OCI-LY1 (cell line): ENCODE results near the gene CCDC7.

Source experiments
- CTCF ChIP-seq: fragments of 200-600 bp; sonication (generic), shearing (Covaris generic); IDR thresholded peaks from 2 replicates; pipeline ENCODE4 v1.5.1; 2017; ENCODE audit warnings: mild to moderate bottlenecking, antibody characterized with exemption, low read length, moderate library complexity, mixed read lengths
- EZH2 ChIP-seq: fragments of 200-600 bp; sonication (generic), shearing (Covaris generic); IDR thresholded peaks from 2 replicates; pipeline ENCODE4 v1.8.0; 2017; ENCODE audit warnings: borderline replicate concordance, mixed run types, mild to moderate bottlenecking, antibody characterized with exemption, low read length, moderate library complexity, mixed read lengths

DNA sequence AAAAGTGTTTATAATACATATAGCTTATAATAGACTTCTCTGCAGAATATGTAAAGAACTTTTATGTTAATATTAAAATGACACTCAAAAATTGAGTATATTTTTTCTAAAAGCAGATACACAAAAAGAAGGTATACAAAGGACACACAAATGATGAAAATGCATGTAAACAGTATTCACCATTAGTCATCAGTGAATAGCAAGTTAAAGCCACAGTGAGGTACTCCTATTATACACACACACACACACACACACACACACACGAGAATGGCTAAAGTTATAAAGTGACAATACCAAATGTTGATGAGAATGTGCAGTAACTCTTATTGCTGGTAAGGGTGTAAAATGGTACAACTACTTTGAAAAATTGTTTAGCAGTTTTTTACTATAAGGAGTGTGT lies 419.2 kb downstream of the CCDC7 start:
- TF ChIP-seq CTCF: no peak
- TF ChIP-seq EZH2: no peak
